ENCODE data around the gene ESYT2. TPM values are rescaled to one million over a fixed set of nuclear protein-coding genes. Genes with fewer than 3 reads are reported as not detected.
A peak's percentile ranks its signal among the peaks of the same experiment; 100 is the strongest.

The ESYT2 gene
- polyA plus RNA-seq, 2 donors = 25.4 to 28.9 TPM

DNA sequence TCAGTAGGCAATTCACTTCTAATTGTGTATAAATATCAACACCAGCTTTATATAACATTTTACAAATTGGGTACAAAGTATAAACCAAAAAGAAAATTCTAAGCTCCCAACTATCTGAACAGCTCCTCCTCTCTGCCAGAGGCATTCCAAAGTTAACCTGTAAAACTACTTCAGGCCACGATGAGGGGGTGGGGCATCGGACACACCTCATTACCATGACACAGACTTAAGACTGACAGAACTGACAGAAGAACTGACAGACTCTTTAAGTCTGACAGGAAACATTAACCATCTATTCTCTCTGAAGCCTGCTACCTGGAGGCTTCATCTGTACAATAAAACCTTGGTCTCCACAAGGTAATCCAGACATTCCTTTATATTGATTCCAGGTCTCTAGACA is 12.3 kb downstream of the ESYT2 start:
- Histone ChIP-seq H3K9me3 (ENCODE audit: control insufficient read depth in 2 of 2, insufficient read depth in 1 of 2, low read depth in 1 of 2, low read length in 1 of 2) (no peaks in the 10 kb centered on the region), H3K27ac (ENCODE audit: low read depth in 2 of 2, low read length in 1 of 2) (peak overlapping the region; percentile 60 to 89), H3K4me1 (ENCODE audit: control insufficient read depth in 2 of 2, insufficient read depth in 2 of 2, low read length in 1 of 2) (peaks cover 4 to 28% of the 10 kb centered on the region in 2 donors), H3K4me3 (ENCODE audit: low read depth in 1 of 2, low read length in 2 of 2) (no peak overlapping the region), H3K27me3 (ENCODE audit: control insufficient read depth in 1 of 2, insufficient read depth in 2 of 2, low read length in 2 of 2) (no peaks in the 10 kb centered on the region), H3K36me3 (ENCODE audit: control insufficient read depth in 2 of 2, insufficient read depth in 2 of 2, low read length in 1 of 2) (no peaks in the 10 kb centered on the region)
- WGBS, 2 donors = 42 to 46% methylated on average over 2 of the region's 2 CpGs

DNA sequence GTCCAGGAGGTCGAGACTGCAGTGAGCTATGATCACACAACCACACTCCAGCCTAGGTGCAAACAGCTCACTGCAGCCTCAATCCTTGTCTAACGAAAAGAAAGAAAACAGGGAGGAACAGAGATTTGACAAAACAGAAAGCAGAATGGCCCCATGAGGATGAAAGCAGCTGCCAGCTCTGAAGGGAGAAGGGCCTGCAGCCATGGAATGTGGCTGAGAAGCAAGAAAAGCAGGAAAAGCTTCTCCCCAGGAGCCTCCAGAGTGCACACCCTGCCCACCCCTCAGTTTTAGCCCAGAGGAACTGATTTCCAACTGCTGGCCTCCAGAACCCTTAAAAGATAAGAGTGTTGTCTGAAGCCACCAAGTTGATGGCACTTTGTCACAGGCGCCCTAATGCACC is 13.0 kb downstream of the ESYT2 start:
- no peaks in the 10 kb centered on the region for H3K27me3 ChIP-seq (ENCODE audit: control insufficient read depth in 1 of 2, insufficient read depth in 2 of 2, low read length in 2 of 2)
- H3K27ac ChIP-seq (ENCODE audit: low read depth in 2 of 2, low read length in 1 of 2) = peak overlapping the region; percentile 86 to 91
- 54 to 59% methylated on average over 3 of the region's 3 CpGs for WGBS, 2 donors
- no peaks in the 10 kb centered on the region for H3K9me3 ChIP-seq (ENCODE audit: control insufficient read depth in 2 of 2, insufficient read depth in 1 of 2, low read depth in 1 of 2, low read length in 1 of 2)
- H3K4me3 ChIP-seq (ENCODE audit: low read depth in 1 of 2, low read length in 2 of 2) = peak overlapping the region in 1 of 2 donors; percentile 27
- H3K36me3 ChIP-seq (ENCODE audit: control insufficient read depth in 2 of 2, insufficient read depth in 2 of 2, low read length in 1 of 2) = no peaks in the 10 kb centered on the region
- H3K4me1 ChIP-seq (ENCODE audit: control insufficient read depth in 2 of 2, insufficient read depth in 2 of 2, low read length in 1 of 2) = peaks cover 0 to 25% of the 10 kb centered on the region in 2 donors

DNA sequence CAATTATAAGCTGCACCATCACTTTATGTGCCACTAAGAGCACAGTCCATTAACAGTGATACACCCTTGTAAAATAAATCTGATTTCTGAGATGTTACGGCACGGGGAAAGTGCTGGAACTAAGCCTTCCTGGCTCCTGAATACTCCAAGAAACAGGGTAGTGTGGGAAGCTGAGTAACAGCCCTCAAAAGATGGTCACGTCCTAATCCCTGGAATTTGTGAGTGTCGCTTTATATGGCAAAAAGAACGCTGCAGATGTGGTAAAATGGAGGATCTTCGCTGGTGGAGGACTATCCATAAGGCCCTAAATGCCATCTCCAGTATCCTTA is 13.5 kb downstream of the ESYT2 start:
- H3K4me3 ChIP-seq (ENCODE audit: low read depth in 1 of 2, low read length in 2 of 2) = no peak overlapping the region
- no peaks in the 10 kb centered on the region for H3K9me3 ChIP-seq (ENCODE audit: control insufficient read depth in 2 of 2, insufficient read depth in 1 of 2, low read depth in 1 of 2, low read length in 1 of 2)
- H3K36me3 ChIP-seq (ENCODE audit: control insufficient read depth in 2 of 2, insufficient read depth in 2 of 2, low read length in 1 of 2) = no peaks in the 10 kb centered on the region
- H3K4me1 ChIP-seq (ENCODE audit: control insufficient read depth in 2 of 2, insufficient read depth in 2 of 2, low read length in 1 of 2) = peaks cover 0 to 28% of the 10 kb centered on the region in 2 donors
- WGBS, 2 donors = 83 to 84% methylated on average over 6 of the region's 6 CpGs
- no peaks in the 10 kb centered on the region for H3K27me3 ChIP-seq (ENCODE audit: control insufficient read depth in 1 of 2, insufficient read depth in 2 of 2, low read length in 2 of 2)
- peak overlapping the region in 1 of 2 donors; percentile 86 for H3K27ac ChIP-seq (ENCODE audit: low read depth in 2 of 2, low read length in 1 of 2)

DNA sequence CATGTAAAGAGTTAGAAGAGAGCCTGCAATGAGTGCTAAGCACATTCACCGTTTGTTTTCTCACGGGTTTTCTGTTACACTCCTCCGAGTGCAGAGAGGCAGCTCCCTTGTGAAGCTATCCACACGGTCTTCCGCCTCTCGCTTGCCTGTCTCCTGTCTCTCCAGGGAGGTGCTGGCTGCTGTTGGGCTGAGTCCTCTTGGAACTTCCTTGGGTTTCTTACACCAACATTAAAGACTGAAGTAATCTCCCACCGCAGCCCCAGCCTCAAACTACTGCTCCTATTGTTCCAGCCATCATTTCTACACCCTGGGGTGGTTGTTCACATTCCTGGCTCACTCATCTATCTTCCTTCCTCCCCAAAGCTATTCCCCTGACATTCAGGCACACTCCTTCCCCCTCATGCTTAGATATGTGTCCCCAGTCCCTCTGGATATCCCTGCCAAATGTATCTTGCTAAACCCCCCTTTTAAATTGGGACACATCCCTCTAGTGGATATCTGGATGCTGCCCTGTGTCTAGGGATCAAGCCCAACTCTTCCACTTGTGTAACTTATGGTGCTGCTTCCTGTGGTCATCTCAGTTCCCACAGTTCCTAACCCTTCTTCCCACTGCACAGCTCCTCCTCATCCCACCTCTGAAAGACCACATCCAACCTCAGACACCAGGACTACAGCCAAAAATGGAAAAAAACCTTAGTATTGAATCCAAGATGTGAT is 14.1 kb downstream of the ESYT2 start:
- WGBS, 2 donors = 59 to 61% methylated on average over 7 of the region's 7 CpGs

DNA sequence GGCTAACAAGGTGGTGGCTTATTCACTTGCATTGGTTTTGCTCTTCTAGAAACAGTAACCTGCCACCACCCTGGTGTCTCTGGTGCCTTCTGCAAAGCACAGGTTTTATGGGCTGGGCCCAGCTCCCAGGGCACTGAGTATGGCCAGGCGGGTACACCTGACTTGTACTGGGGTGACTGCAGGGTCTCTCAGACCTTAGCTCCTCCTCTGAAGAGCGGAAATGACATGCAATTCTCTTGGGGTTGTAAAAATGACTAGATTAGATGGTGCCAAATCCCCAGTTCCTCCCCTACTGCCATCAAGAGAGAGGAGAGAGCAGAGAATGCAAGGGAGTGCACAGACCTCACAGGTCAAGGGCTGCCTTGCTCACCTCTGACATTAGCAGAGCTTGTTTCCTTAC is 14.7 kb downstream of the ESYT2 start:
- Histone ChIP-seq H3K36me3 (ENCODE audit: control insufficient read depth in 2 of 2, insufficient read depth in 2 of 2, low read length in 1 of 2) (peaks cover 0 to 4% of the 10 kb centered on the region in 2 donors), H3K4me3 (ENCODE audit: low read depth in 1 of 2, low read length in 2 of 2) (no peak overlapping the region), H3K27me3 (ENCODE audit: control insufficient read depth in 1 of 2, insufficient read depth in 2 of 2, low read length in 2 of 2) (no peaks in the 10 kb centered on the region), H3K4me1 (ENCODE audit: control insufficient read depth in 2 of 2, insufficient read depth in 2 of 2, low read length in 1 of 2) (peaks cover 0 to 23% of the 10 kb centered on the region in 2 donors), H3K9me3 (ENCODE audit: control insufficient read depth in 2 of 2, insufficient read depth in 1 of 2, low read depth in 1 of 2, low read length in 1 of 2) (no peaks in the 10 kb centered on the region), H3K27ac (ENCODE audit: low read depth in 2 of 2, low read length in 1 of 2) (peak overlapping the region; percentile 52 to 77)
- WGBS, 2 donors = 82 to 89% methylated on average over 2 of the region's 2 CpGs

More for the DNA sequence above, 14.1 kb downstream of the ESYT2 start:
- H3K27ac ChIP-seq (ENCODE audit: low read depth in 2 of 2, low read length in 1 of 2) = peak overlapping the region; percentile 51 to 86
- H3K27me3 ChIP-seq (ENCODE audit: control insufficient read depth in 1 of 2, insufficient read depth in 2 of 2, low read length in 2 of 2) = no peaks in the 10 kb centered on the region
- peaks cover 0 to 25% of the 10 kb centered on the region in 2 donors for H3K4me1 ChIP-seq (ENCODE audit: control insufficient read depth in 2 of 2, insufficient read depth in 2 of 2, low read length in 1 of 2)
- H3K9me3 ChIP-seq (ENCODE audit: control insufficient read depth in 2 of 2, insufficient read depth in 1 of 2, low read depth in 1 of 2, low read length in 1 of 2) = no peaks in the 10 kb centered on the region
- H3K36me3 ChIP-seq (ENCODE audit: control insufficient read depth in 2 of 2, insufficient read depth in 2 of 2, low read length in 1 of 2) = peaks cover 0 to 4% of the 10 kb centered on the region in 2 donors
- no peak overlapping the region for H3K4me3 ChIP-seq (ENCODE audit: low read depth in 1 of 2, low read length in 2 of 2)

DNA sequence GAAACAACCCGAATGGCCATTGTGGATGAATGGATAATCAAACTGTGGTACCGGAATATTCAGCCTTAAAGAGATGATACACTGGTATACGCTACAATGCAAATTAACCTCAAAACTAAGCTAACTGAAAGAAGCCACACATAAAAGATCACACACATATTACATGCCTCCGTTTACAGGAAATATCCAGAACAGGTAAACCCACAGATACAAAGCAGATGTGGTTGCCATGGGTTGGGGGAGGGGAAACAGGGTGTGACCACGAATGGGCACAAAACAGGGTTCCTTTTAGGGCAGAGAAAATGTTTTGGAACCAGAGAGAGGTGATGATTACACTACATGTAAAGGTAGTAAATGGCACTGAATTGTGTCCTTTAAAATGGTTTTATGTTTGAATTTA is 16.6 kb downstream of the ESYT2 start:
- Histone ChIP-seq H3K27me3 (ENCODE audit: control insufficient read depth in 1 of 2, insufficient read depth in 2 of 2, low read length in 2 of 2) (no peaks in the 10 kb centered on the region), H3K36me3 (ENCODE audit: control insufficient read depth in 2 of 2, insufficient read depth in 2 of 2, low read length in 1 of 2) (peaks cover 0 to 9% of the 10 kb centered on the region in 2 donors), H3K4me3 (ENCODE audit: low read depth in 1 of 2, low read length in 2 of 2) (no peak overlapping the region), H3K9me3 (ENCODE audit: control insufficient read depth in 2 of 2, insufficient read depth in 1 of 2, low read depth in 1 of 2, low read length in 1 of 2) (no peaks in the 10 kb centered on the region), H3K4me1 (ENCODE audit: control insufficient read depth in 2 of 2, insufficient read depth in 2 of 2, low read length in 1 of 2) (peaks cover 0 to 18% of the 10 kb centered on the region in 2 donors), H3K27ac (ENCODE audit: low read depth in 2 of 2, low read length in 1 of 2) (peak overlapping the region in 1 of 2 donors; percentile 74)
- WGBS, 2 donors = 77% methylated on average over 5 of the region's 5 CpGs

DNA sequence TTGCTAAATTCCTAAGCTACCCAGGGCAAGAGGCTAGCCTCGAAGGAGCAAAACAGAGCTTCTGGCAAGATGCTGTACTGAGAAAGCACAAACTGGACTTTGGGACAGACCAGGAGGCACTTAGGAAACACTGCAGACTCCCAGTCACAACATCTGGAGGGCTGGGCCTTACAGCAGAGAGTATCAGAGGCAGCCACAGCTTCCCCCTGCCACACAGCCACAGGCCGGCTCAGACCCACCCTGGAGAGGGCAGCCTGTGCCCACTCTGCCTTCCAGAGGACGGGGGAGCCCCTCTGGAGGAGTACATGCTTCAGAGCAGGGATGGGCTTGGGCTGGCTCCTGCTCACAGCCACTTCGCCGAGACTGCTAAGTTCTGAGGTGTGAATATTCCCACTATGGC is 17.4 kb downstream of the ESYT2 start:
- Histone ChIP-seq H3K27ac (ENCODE audit: low read depth in 2 of 2, low read length in 1 of 2) (peak overlapping the region; percentile 74 to 83), H3K36me3 (ENCODE audit: control insufficient read depth in 2 of 2, insufficient read depth in 2 of 2, low read length in 1 of 2) (peaks cover 0 to 10% of the 10 kb centered on the region in 2 donors), H3K9me3 (ENCODE audit: control insufficient read depth in 2 of 2, insufficient read depth in 1 of 2, low read depth in 1 of 2, low read length in 1 of 2) (no peaks in the 10 kb centered on the region), H3K4me1 (ENCODE audit: control insufficient read depth in 2 of 2, insufficient read depth in 2 of 2, low read length in 1 of 2) (peaks cover 0 to 15% of the 10 kb centered on the region in 2 donors), H3K27me3 (ENCODE audit: control insufficient read depth in 1 of 2, insufficient read depth in 2 of 2, low read length in 2 of 2) (no peaks in the 10 kb centered on the region), H3K4me3 (ENCODE audit: low read depth in 1 of 2, low read length in 2 of 2) (no peak overlapping the region)
- 77 to 81% methylated on average over 5 of the region's 5 CpGs for WGBS, 2 donors

DNA sequence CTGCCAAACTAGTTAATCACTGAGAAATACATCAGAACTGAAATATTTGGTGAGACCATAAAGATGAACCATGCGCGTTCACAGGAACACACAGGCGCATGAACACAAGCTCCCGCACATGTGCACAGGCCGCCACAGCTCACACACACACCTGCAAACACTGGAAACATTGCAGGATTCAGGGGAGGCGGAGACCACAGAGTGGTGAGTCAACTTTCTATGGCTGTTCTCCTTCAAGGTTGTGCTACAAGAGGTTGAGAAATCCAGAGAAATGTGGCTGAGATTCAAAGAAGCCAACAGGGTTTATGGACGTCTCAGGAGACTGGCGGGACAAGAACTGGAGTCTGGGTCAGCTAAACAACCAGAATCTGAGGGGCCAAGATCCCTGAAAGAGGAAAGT is 17.8 kb downstream of the ESYT2 start:
- H3K27ac ChIP-seq (ENCODE audit: low read depth in 2 of 2, low read length in 1 of 2) = peak overlapping the region; percentile 74 to 83
- peaks cover 0 to 14% of the 10 kb centered on the region in 2 donors for H3K4me1 ChIP-seq (ENCODE audit: control insufficient read depth in 2 of 2, insufficient read depth in 2 of 2, low read length in 1 of 2)
- peaks cover 0 to 10% of the 10 kb centered on the region in 2 donors for H3K36me3 ChIP-seq (ENCODE audit: control insufficient read depth in 2 of 2, insufficient read depth in 2 of 2, low read length in 1 of 2)
- H3K4me3 ChIP-seq (ENCODE audit: low read depth in 1 of 2, low read length in 2 of 2) = no peak overlapping the region
- WGBS, 2 donors = 57 to 62% methylated on average over 8 of the region's 8 CpGs
- no peaks in the 10 kb centered on the region for H3K27me3 ChIP-seq (ENCODE audit: control insufficient read depth in 1 of 2, insufficient read depth in 2 of 2, low read length in 2 of 2)
- H3K9me3 ChIP-seq (ENCODE audit: control insufficient read depth in 2 of 2, insufficient read depth in 1 of 2, low read depth in 1 of 2, low read length in 1 of 2) = no peaks in the 10 kb centered on the region

DNA sequence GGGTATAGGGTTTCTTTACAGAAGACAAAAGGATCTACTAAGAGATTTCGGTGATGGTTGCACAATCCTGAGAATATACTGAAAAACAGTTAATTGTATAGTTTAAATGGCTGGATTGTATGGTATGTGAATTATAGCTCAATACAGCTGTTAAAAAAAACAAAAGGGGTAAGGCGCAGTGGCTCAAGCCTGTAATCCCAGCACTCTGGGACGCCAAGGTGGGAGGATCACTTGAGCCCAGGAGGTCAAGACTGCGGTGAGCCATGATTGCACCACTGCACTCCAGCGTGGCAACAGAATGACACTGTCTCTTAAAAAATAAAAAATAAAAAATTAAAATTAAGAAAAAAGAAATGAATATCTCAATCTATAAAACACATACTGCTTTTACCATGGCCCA is 18.5 kb downstream of the ESYT2 start:
- no peaks in the 10 kb centered on the region for H3K27me3 ChIP-seq (ENCODE audit: control insufficient read depth in 1 of 2, insufficient read depth in 2 of 2, low read length in 2 of 2)
- peak overlapping the region in 1 of 2 donors; percentile 20 for H3K27ac ChIP-seq (ENCODE audit: low read depth in 2 of 2, low read length in 1 of 2)
- H3K4me1 ChIP-seq (ENCODE audit: control insufficient read depth in 2 of 2, insufficient read depth in 2 of 2, low read length in 1 of 2) = peaks cover 2 to 8% of the 10 kb centered on the region in 2 donors
- H3K36me3 ChIP-seq (ENCODE audit: control insufficient read depth in 2 of 2, insufficient read depth in 2 of 2, low read length in 1 of 2) = peaks cover 0 to 10% of the 10 kb centered on the region in 2 donors
- H3K4me3 ChIP-seq (ENCODE audit: low read depth in 1 of 2, low read length in 2 of 2) = no peak overlapping the region
- no peaks in the 10 kb centered on the region for H3K9me3 ChIP-seq (ENCODE audit: control insufficient read depth in 2 of 2, insufficient read depth in 1 of 2, low read depth in 1 of 2, low read length in 1 of 2)
- 87 to 90% methylated on average over 5 of the region's 5 CpGs for WGBS, 2 donors

DNA sequence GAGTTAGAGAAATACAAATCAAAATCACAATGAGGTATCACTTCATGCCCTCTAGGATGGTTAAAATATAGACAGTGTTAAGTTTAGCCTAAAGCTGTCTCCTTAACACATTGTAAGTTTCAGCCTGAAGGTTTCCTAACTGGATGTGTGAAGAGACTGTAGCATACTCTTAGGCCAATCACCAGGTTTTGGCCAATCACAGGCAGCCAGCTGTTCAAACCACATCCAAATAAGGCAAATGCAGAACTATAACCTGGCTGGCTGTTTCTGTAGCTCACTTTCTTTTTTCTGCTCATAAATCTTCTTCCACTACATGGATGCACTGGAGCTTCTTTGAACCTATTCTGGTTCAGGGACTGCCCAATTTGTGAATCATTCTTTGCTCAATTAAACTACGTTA is 19.7 kb downstream of the ESYT2 start:
- H3K27ac ChIP-seq (ENCODE audit: low read depth in 2 of 2, low read length in 1 of 2) = no peak overlapping the region
- WGBS, 2 donors = 59 to 73% methylated on average over 1 of the region's 1 CpG
- peaks cover 2 to 6% of the 10 kb centered on the region in 2 donors for H3K4me1 ChIP-seq (ENCODE audit: control insufficient read depth in 2 of 2, insufficient read depth in 2 of 2, low read length in 1 of 2)

More for the DNA sequence above, 19.7 kb downstream of the ESYT2 start:
- Histone ChIP-seq H3K27me3 (ENCODE audit: control insufficient read depth in 1 of 2, insufficient read depth in 2 of 2, low read length in 2 of 2) (no peaks in the 10 kb centered on the region), H3K36me3 (ENCODE audit: control insufficient read depth in 2 of 2, insufficient read depth in 2 of 2, low read length in 1 of 2) (peaks cover 0 to 10% of the 10 kb centered on the region in 2 donors), H3K4me3 (ENCODE audit: low read depth in 1 of 2, low read length in 2 of 2) (no peak overlapping the region), H3K9me3 (ENCODE audit: control insufficient read depth in 2 of 2, insufficient read depth in 1 of 2, low read depth in 1 of 2, low read length in 1 of 2) (no peaks in the 10 kb centered on the region)
